GM19099 (cell line): ENCODE data around the gene NDUFB4.

Source experiments
- POLR2A ChIP-seq: IDR thresholded peaks from 3 replicates; pipeline ENCODE4 v1.6.1; 2011; ENCODE audit warnings: low read depth; ENCODE audit not compliant: insufficient read length; ENCODE audit errors: extremely low read depth

NDUFB4 gene

GRCh38 chr3:120646771-120647432 lies 50.8 kb downstream of the NDUFB4 start:
- no peak for TF ChIP-seq POLR2A

- no peak for TF ChIP-seq POLR2A
These were observed 52.2 kb downstream of the NDUFB4 start for GRCh38 chr3:120648290-120648689.

GRCh38 chr3:120649830-120650233 lies 53.7 kb downstream of the NDUFB4 start:
- TF ChIP-seq POLR2A = no peak

GRCh38 chr3:120650311-120650710 lies 54.2 kb downstream of the NDUFB4 start:
- no peak for TF ChIP-seq POLR2A
